ENCODE data around the gene TBC1D9B.

DNA sequence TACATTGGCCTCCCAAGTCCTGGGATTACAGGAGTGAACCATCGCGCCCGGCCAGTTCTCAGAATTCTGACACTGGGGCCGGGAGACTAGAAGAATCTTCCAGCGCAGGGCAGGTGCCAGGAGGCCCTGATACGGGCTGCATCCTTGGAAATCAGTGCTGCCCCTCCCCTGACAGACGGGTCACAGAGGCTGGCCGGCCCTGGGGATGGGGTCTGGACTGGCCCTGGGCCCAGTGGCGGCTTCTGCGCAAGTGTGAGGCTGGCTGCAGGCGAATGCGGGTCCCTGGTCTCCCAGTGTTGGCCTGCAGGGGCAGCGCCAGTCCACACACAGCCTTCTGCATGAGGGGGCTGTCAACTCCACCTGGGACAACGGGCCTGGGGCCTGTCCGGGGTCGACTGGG is 831 bp upstream of the TBC1D9B start:
- TF ChIP-seq, protein P1, sequence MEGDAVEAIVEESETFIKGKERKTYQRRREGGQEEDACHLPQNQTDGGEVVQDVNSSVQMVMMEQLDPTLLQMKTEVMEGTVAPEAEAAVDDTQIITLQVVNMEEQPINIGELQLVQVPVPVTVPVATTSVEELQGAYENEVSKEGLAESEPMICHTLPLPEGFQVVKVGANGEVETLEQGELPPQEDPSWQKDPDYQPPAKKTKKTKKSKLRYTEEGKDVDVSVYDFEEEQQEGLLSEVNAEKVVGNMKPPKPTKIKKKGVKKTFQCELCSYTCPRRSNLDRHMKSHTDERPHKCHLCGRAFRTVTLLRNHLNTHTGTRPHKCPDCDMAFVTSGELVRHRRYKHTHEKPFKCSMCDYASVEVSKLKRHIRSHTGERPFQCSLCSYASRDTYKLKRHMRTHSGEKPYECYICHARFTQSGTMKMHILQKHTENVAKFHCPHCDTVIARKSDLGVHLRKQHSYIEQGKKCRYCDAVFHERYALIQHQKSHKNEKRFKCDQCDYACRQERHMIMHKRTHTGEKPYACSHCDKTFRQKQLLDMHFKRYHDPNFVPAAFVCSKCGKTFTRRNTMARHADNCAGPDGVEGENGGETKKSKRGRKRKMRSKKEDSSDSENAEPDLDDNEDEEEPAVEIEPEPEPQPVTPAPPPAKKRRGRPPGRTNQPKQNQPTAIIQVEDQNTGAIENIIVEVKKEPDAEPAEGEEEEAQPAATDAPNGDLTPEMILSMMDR (IDR thresholded peaks at IDR 0.05): no peak
- no peak for TF ChIP-seq POLR2A (IDR thresholded peaks at IDR 0.05)
